Activated CD4-positive, alpha-beta T cell treated with anti-CD3 and anti-CD28 coated beads, Interleukin-2, amount 50 U/mL, for 1 hour (primary cell): ENCODE results near the gene ZNF248.
"Not testable (repeated sequence)": the region's sequence is repeated elsewhere in the genome, so short reads cannot be mapped to it uniquely, and the experiment has no call there.

Experiments used
- DNase-seq: peaks from one replicate; pipeline ENCODE4 v3.0.0-alpha.2; 2020

Gene ZNF248

DNA sequence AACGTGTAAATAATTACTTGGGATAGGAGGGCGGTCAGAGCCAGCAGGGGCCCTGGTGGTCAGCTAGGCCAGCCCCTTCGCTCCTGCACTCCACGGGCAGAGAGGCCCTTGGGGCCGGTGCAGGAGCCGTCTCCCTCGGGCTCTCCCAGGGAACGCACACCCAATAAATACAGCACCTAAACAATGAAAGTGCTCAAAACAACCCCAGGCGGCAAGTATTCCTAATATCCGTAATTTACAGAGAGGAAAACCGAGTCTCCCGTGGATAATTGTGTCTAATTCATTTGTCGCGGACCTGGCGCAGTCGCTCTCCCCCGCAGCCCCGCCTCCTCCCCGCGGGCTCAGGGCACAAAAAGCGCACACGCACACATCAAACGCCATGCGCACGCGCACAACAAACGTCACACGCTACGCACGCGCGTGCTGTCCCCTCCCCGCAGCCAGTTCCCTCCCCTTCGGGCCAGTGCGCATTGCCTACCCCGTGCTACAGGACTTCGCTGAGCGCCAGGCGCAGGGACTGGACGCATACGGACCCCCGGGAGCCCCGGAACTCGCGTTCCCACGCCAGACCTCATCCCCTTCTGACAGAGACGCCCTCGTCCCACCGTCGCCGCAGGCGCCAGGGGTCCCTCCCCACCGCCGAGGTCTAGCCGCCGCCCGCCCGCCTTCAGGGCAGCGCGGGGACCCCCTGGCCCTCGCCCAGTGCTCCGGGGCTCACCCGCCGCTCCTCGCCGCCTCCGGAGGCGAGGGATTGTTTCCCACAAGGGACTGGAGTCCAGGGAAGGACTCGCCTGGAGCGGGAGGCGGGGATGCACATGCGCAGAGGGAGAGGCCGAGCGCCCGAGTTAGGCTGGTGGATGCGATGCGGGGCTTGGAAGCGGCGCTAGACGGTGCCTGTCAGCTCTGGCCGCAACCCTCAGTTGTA lies at the start of gene ZNF248:
Gene ZNF248 (minus strand): TSS at position 324 of the 925 bp plus-strand sequence. CDS start 1,300 bp downstream, outside the sequence.
- DNase-seq, result peak; percentile 95

DNA sequence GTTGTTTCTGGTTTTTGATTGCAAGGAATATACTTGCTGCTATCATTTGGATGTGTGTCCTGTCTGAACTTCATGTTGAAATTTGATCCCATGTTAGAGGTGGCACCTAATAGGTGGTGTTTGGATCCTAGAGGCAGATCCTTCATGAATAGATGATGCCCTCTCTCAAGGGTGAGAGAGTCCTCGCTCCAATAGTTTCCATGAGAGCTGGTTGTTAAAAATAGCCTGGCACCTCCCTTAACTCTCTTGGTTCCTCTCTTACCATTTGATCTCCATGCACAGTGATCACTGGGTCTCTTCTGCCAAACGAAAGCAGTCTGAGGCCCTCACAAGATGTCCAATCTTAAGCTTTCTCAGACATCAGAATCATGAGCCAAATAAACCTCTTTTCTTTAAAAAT lies 49.0 kb upstream of the ZNF248 start:
- no peak for DNase-seq

DNA sequence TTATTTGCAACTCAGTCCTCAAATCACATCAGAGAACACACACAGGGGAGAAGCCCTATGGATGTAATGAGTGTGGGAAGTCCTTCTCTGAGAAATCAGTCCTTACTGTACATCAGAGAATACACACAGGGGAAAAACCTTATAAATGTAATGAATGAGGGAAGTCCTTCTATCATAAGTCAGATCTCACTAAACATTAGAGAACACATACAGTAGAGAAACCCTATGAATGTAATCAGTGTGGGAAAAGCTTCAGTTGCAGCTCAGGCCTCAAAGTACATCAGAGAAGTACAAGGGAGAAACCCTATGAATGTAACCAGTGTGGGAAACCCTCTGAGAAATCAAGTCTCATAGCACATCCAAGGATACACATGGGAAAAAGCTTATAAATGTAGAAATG lies 39.0 kb upstream of the ZNF248 start:
- no peak for DNase-seq

DNA sequence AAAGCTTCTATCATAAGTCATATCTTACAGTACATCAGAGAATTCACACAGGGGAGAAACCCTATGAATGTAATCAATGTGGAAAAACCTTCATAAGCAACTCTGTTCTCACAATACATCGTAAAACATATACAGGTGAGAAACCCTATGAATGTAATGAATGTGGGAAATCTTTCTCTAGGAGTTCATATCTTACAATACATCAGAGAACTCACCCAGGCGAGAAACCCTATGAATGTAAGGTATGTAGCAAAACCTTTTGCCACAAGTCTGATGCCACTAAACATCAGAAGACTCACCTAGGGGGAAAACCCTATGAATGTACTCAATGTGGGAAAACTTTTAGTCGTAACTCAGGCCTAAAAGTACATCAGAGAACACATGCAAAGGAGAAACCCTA lies 38.3 kb upstream of the ZNF248 start:
- DNase-seq, result no peak

DNA sequence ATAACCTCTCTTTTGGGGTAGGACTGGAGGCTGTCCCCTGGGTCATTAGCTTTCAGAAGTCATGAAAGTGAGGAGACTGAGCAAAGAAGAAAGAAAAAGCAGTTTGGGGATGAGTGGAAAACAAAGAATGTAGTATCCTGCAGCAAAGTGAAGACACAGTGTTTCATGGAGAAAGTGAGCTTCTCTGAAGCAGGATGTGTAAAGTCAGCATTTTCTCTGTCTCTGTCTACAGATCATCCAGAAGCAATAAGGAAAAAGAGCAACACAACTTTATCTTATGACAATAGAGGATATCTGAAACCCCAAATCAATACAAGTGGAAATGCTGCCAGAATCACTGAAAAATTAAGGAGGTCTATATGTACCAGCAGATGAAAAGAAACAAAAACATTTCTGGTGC lies 28.4 kb upstream of the ZNF248 start:
- no peak for DNase-seq

DNA sequence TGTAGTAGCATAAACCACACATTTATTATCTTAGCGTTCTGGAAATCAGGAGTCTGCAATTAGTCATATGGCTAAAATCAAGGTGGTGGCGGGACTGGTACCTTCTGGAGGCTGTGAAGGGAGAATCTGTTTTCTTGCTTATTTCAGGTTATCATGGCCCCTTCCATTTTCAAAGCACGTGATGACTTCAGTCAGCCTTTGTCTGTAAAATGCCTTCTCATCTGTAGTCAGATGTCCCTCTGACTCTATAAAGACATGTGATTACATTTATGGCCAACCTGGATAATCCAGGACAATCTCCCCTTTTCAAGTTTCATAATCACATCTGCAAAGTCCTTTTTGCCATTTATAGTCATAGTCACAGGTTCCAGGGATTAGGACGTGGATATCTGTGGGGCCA lies 15.5 kb upstream of the ZNF248 start:
- no peak for DNase-seq

DNA sequence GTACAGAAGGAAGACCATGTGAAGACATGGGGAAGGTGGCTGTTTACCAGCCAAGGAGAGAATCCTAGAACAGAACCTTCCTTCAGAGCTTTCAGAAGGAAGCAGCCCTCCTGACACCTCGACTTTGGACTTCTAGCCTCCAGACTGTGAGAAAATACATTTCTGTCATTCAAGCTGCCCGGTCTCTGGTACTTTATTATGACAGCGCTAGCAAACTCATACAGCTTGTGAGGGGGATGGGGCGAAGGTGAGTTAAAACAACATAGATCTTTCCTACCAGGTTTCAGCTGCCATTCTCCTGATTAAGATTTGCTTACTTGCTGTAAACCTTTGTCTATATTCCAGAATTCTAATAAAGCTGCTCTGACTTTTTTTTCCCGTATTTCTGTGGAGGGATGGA lies 14.9 kb upstream of the ZNF248 start:
- DNase-seq, result no peak

DNA sequence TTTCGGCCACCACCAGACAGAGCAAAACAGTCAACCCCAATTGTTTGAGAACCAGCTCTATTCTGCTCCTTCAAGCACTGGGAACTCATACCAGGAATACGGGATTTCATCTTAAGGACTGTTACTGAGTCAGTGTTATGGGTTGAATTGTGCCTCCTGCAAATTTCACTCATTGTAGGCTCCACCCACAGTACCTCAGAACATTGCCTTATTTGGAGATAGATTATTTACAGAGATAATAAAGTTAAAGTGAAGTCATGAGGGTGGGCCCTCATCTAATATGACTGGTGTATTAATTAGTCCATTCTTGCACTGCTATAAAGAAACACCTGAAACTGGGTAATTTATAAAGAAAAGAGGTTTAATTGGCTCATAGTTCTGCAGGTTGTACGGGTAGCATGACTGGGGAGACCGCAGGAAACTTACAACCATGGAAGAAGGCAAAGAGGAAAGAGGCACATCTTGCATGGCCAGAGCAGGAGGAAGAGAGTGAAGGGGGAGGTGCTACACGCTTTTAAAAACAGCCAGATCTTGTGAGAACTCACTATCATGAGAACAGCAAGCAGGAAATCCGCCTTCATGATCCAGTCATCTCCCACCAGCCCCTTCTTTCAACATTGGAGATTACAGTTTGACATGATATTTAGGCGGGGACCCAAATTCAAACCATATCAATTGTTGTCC lies 14.3 kb upstream of the ZNF248 start:
- no peak for DNase-seq

DNA sequence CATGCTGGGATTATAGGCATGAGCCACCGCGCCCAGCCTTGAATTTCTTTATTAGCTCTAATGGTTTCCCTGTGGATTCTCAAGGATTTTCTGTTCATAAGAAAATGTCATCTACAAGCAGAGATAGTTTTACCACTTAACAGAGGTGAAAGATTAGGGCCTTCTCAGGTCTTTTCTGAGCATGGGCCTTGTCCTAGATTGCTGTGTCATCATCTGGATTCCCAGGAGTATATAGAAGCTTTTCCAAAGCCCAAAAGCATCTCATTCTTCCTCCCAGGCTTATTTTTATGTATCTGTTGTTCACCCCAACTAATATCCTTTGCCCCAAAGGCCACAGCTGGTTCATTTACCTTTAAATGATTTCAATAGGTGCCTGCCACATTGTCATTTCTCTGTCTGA lies 13.7 kb upstream of the ZNF248 start:
- no peak for DNase-seq

DNA sequence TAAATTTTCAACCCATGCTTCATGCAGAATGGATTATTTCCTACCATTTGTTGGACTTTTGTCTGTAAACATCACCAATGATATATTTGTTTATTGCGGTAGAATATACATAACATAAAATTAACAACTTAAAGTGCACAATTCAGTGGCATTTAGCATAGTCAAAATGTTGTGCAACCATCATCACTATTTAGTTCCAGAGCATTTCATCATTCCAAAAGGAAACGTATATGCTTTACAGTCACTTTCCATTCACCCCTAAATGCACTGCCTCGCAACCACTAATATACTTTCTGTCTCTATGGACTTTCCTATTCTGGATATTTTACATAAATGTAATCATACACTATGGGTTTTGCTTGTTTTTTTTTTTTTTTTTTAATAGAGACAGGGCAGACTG lies 11.4 kb upstream of the ZNF248 start:
- DNase-seq, result no peak

DNA sequence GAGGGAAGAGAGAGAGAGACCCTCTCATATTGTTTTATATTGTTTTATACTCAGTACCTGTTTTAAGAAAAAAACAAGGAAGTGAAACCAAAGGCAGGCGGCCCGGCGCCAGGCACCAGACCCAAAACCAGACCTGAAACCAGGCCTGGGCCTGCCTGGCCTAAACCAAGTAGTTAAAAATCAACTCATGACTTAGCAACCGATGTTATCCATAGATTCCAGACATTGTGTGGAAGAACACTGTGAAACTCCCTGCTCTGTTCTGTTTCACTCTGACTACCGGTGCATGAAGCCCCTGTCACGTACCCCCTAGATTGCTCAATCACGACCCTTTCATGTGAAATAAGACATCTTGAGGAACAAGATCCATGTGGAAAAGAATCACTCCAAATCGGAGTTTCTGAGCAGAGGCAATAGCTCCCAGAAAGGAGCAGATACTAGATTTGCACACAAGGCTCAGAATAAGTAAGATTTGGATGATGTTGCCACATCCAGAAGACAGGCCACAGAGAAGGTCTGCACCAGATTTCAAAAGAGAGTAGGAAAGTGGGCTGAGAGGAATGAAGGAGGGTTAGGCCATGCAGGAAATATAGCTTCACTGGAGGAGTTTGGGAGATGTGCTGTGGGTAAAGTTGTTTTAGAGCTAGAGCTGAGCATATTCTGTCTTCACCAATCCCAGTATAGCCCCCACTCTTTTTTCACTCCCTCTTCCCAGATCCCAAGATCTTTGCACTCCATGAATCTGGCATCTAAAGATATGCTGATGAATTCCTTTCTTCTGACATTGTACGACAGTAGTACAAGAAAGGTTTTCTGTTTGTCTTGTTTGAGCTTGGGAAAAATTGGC lies 8.8 kb upstream of the ZNF248 start:
- no peak for DNase-seq

DNA sequence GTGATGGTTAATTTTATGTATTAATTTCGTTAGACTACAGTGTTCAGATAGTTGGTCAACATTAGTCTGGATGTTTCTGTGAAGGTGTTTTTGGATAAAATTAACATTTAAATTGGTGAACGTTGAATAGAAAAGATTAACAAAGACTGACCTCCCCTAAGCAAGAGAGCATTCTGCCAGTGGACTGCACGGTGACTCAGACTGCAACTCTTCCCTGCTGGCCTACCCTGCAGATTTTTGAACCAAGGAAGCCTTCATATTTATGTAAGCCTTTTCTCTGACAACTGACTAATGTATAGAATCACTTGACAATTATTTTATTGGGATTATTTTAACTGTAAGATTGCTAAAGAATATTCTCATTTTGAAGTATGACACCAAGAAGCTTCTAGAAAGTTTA lies 7.9 kb upstream of the ZNF248 start:
- no peak for DNase-seq

DNA sequence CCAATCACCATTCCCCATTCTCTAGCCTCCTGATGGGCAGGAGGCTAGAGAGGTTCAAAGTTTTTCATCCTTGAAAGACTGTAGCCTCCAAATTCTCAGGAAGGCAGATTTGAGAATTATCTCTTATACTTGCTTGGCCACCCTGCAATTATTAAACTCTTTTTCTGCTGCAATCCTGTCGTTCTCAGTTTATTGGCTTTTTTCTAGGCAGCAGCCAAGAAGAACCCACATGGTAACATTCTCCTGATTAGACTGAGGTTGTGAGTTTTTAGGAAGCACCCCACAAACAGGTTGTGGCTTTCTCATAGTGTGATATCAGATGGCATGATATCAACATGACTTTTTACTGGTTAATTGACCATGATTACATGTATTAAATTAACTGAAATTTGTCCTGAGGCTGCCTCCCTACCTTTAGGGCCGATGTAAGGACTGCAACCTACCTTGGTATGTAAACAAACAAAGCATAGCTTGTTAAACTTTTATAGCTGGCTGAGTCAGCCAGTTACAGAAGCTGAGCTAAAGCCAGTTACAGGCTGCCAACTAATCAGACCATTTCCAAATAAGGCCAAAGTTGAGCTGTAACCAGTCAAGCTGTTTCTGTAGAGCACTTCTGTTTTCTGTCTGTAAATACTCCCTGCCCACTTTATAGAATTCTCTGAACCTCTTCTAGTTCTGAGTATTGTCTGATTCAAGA lies 3.2 kb upstream of the ZNF248 start:
- DNase-seq, result no peak

DNA sequence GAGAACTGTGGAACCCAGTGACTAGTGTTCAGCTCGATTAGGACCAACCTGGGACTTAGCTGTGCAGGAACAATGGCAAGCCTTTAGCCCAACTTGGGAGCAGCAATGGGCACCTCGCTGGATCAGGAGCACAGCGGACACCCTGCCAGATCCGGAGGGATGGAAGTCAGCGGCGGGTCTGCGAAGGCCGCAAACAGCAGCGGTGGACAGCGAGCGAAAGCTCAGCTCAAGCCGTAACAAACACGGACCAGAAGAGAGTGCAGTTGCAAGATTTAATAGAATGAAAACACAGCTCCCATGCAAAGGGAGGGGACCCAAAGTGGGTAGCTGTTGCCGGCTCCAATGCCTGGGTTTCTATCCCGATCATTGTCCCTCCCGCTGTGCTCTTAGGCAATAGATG lies 1.9 kb upstream of the ZNF248 start:
- not testable (repeated sequence) for DNase-seq

DNA sequence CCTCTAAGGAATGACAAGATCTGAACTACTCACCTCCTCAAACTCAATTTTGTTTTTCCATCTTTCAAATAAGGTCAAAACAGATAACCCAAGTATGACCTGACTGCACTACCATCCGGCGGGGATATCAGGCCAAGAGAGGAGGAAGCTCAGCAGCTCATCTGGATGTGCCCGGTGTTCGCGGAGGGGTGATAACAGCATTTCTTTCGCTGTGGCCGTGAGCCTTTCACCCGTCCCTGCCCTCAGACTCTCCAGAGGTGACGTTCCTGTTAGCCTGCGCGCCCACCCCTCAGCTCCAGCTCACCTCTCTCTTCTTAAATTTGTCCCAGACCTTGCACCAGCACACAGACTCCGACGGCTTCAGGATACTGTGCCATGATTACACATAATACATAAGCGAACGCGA lies 526 bp downstream of the ZNF248 start:
- DNase-seq, result peak; percentile 8

DNA sequence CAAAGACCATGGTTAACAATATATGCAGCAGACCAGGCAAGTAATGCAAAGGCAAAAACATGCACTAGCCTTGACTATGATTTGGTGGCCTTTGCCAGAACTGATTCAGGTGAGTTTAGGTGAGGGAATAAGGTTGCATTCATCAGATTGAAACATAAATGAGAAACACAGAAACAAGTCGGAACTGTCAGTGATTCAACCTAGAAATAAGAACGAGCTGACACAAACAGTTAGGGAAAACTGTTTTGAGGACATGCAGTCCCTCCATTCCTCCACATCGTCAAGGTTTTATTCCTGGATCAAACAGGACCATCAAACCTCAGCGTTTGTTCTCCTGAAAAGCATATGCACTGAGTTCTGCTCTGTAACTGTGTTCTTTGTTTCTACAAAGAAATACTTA lies 1.8 kb downstream of the ZNF248 start:
- no peak for DNase-seq

DNA sequence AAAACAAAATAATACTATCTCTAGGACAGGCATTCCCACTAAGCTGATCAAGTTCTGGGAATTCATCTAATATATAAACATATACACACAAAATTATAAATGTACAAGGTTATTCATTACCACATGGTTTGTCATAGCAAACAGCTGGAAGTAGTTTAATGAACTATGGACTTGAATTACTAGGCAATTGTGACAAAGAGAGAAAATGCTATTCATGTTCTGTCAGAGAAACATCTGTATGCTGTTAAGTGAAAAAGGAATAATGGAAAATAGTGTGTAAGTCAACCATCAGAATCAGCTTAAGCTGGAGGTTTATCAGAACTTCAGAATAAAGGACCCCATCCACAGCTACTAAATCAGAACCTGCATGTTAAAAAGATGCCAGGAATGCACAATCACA lies 2.8 kb downstream of the ZNF248 start:
- DNase-seq, result no peak

DNA sequence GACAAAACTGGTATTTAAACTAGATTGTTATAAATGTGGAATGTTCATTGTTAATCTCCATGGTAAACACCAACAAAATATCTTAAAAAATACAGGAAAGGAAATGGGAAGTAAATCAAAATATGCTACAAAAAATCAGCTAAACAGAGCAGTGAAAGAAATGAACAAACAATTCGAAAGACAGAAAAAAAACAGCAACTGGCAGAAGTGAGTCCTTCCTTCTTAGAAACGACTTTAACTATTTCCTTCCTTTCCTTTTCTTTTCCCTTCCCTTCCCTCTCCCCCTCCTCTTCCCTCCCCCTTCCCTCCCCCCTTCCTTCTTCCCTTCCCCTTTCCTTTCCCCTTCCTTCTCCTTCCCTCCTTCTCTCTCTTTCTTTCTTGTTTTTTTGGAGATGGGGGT lies 12.8 kb downstream of the ZNF248 start:
- no peak for DNase-seq

DNA sequence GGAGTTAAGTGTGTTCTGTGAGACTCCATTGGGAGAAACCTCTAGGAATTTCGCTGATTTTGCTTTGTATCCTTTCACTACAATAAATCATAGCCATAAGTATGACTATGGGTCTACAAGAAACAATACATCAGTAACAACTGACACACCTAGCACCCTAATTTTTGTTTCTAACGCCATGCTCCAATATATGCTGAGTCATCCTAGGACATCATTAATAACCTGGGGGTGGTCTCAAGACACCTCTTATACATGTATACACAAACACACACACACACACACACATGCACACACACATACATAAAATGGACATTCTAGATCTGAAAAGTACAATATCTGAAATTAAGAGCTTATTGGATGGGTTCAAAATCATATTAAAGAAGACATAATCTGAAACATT lies 18.2 kb downstream of the ZNF248 start:
- DNase-seq, result no peak

DNA sequence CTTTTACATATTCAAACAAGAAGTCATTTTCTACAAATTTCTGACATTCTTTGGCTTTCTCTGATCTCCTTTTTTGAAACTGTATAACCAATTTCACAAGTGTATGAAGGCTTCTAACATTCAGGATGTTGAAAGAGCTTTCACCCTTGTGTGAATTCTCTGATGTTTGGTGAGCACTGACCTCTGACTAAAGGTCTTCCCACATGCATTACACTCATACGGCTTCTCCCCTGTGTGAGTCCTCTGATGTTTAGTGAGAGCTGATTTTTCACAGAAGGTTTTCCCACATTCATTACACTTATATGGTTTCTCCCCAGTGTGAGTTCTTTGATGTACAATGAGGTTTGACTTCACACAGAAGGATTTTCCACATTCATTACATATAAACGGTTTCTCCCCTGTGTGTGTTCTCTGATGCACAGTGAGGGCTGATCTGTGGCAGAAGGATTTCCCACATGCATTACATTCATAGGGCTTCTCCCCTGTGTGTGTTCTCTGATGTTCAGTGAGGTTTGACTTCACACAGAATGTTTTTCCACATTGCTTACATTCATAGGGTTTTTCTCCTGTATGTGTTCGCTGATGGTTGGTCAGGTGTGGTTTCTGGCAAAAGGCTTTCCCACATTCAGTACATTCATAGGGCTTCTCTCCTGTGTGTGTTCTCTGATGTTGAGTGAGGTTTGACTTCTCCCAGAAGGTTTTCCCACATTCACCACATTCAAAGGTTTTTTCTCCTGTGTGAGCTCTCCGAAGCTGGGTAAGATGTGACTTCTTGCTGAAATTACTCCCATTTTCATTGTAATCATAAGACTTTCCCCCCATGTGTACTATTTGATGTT lies 25.7 kb downstream of the ZNF248 start:
- DNase-seq, result no peak

DNA sequence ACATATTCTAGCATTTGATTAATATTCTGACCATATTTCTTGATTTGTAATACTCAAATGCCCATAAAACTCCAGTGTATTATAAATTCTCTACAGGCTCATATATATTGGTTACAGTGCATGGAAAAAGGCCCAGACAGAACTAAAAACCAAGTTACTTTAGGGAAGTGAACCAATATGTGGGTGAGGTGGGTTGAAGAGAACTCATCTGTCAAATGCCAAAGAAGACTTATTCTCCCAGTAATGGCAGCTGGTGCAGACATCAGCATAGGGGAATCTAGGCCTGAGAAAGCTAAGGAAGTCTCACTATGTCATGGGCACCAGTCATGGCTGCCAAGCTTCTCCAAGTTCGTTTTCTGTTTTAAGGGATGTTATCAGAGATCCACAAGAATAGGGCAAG lies 30.6 kb downstream of the ZNF248 start:
- DNase-seq, result no peak

DNA sequence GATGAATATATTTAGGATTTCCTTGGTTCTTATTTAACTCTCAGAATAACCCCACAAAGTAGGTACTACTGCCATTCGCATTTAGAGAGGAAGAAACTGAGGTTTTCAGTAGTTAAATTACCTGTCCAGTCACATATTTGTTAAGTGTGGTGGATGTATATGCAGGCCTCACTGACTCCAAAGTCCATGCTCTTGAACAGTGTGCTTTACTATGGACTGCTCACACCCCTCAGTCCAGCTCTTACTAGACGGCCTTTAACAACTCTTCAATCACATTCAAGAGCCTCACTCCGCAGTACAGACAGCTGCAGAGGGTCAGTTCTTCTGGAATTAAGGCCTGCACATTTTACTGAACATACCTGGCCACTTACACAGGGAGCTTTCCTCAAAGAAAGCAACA lies 36.2 kb downstream of the ZNF248 start:
- DNase-seq, result no peak
